ENCODE measurements around the gene PPFIBP2. TPM values are rescaled to one million over a fixed set of nuclear protein-coding genes. Genes with fewer than 3 reads are reported as not detected.
A peak's percentile ranks its signal among the peaks of the same experiment; 100 is the strongest.

PPFIBP2 gene
- polyA plus RNA-seq, 12 donors = 39.0 to 87.0 (median 53.2) TPM; not detected in 1

GRCh38 chr11:7628660-7629059 is 114.9 kb downstream of the PPFIBP2 start:
- no peak for DNase-seq

- DNase-seq = no peak
Observed at GRCh38 chr11:7630002-7630401, 116.2 kb downstream of the PPFIBP2 start.

- DNase-seq = no peak
Observed at GRCh38 chr11:7632211-7632610, 118.4 kb downstream of the PPFIBP2 start.

GRCh38 chr11:7635137-7635536 is 121.3 kb downstream of the PPFIBP2 start:
- peak; percentile 28 for DNase-seq

- no peak for DNase-seq
Observed at GRCh38 chr11:7635708-7636107, 121.9 kb downstream of the PPFIBP2 start.

GRCh38 chr11:7636350-7636749 is 122.6 kb downstream of the PPFIBP2 start:
- DNase-seq = no peak

- DNase-seq = peak; percentile 84
Observed at GRCh38 chr11:7637447-7638157, 123.8 kb downstream of the PPFIBP2 start.

GRCh38 chr11:7638710-7639642 is 125.2 kb downstream of the PPFIBP2 start:
- peak; percentile 14 for DNase-seq

GRCh38 chr11:7639643-7640025 is 125.8 kb downstream of the PPFIBP2 start:
- no peak for DNase-seq

GRCh38 chr11:7640816-7641215 is 127.0 kb downstream of the PPFIBP2 start:
- no peak for DNase-seq

- no peak for DNase-seq
Observed at GRCh38 chr11:7642747-7643146, 128.9 kb downstream of the PPFIBP2 start.

GRCh38 chr11:7643314-7643713 is 129.5 kb downstream of the PPFIBP2 start:
- no peak for DNase-seq

- no peak for DNase-seq
Observed at GRCh38 chr11:7645206-7645605, 131.4 kb downstream of the PPFIBP2 start.

- no peak for DNase-seq
Observed at GRCh38 chr11:7646866-7647265, 133.1 kb downstream of the PPFIBP2 start.

GRCh38 chr11:7648264-7648663 is 134.5 kb downstream of the PPFIBP2 start:
- no peak for DNase-seq

- DNase-seq = no peak
Observed at GRCh38 chr11:7651140-7651551, 137.3 kb downstream of the PPFIBP2 start.

- no peak for DNase-seq
Observed at GRCh38 chr11:7651700-7652099, 137.9 kb downstream of the PPFIBP2 start.

GRCh38 chr11:7654195-7654705 is 140.5 kb downstream of the PPFIBP2 start:
- DNase-seq = no peak

- DNase-seq = no peak
Observed at GRCh38 chr11:7655253-7656217, 141.7 kb downstream of the PPFIBP2 start.

- no peak for DNase-seq
Observed at GRCh38 chr11:7656704-7657103, 142.9 kb downstream of the PPFIBP2 start.

GRCh38 chr11:7657306-7658025 is 143.7 kb downstream of the PPFIBP2 start:
- DNase-seq = peak; percentile 66

All from muscle of arm (tissue), 12 donors.